Adrenal gland (tissue), 5 donors: Measurements from ENCODE around the gene CAMKK1.

ENCODE experiments used
- CTCF ChIP-seq, 6 experiments: fragments of 450-650 bp in 4 of 6; fragments of 200-600 bp in 2 of 6; sonication (generic) in 1 of 6; IDR thresholded peaks; 1 replicate in 5 of 6; 2 replicates in 1 of 6; pipeline versions ENCODE4 v1.5.1 to v1.8.0; 2016 to 2021; ENCODE audit warnings: antibody characterized with exemption in 6 of 6, mild to moderate bottlenecking in 2 of 6, moderate library complexity in 1 of 6
- POLR2A ChIP-seq, 2 donors: fragments of 450-650 bp; IDR thresholded peaks; one replicate each; pipeline ENCODE4 v1.6.1; 2017; ENCODE audit warnings: antibody characterized with exemption in 2 of 2, mild to moderate bottlenecking in 2 of 2, moderate library complexity in 1 of 2
- donor health status: DM: no; HTN: no; CAD: no.

- TF ChIP-seq CTCF (IDR thresholded peaks at IDR 0.05) (no peak), POLR2A (IDR thresholded peaks at IDR 0.05) (no peak)
Observed at GRCh38 chr17:3821101-3821500, 71.8 kb downstream of the CAMKK1 start.
